GM23338 (cell line): ENCODE results near the gene CD163L1. TPM values are rescaled to one million over a fixed set of nuclear protein-coding genes. Genes with fewer than 3 reads are reported as not detected.

Experiments used
- ATAC-seq: fragments of 200-7000 bp; cut with Tn5 transposase; 3 replicates; pipeline ENCODE4 v1.9.1; 2020
- DNase-seq: peaks from one replicate; pipeline ENCODE4 v3.0.0-alpha.2; 2015; ENCODE audit warnings: low spot score
- H2AFZ ChIP-seq: fragments of 200-600 bp; sonication (generic); 2 replicates; pipeline ENCODE4 v1.8.0; 2016; ENCODE audit warnings: antibody characterized with exemption, mild to moderate bottlenecking, moderate library complexity
- H3F3A ChIP-seq: fragments of 200-600 bp; sonication (generic); replicated peaks from 2 replicates; pipeline ENCODE4 v1.8.0; 2017; ENCODE audit warnings: antibody characterized with exemption, mixed run types, low read depth
- H3K27ac ChIP-seq: fragments of 200-600 bp; sonication (generic); 2 replicates; pipeline ENCODE4 v1.6.1; 2016; ENCODE audit warnings: low read depth
- H3K27me3 ChIP-seq: fragments of 200-600 bp; sonication (generic); 2 replicates; pipeline ENCODE4 v1.8.0; 2016; ENCODE audit warnings: mild to moderate bottlenecking, mixed run types, moderate library complexity; ENCODE audit not compliant: insufficient read depth
- H3K36me3 ChIP-seq: fragments of 200-600 bp; sonication (generic); 2 replicates; pipeline ENCODE4 v1.8.0; 2016; ENCODE audit warnings: mild to moderate bottlenecking; ENCODE audit not compliant: insufficient read depth
- H3K4me1 ChIP-seq: fragments of 200-600 bp; sonication (generic); 2 replicates; pipeline ENCODE4 v1.8.0; 2016; ENCODE audit warnings: mild to moderate bottlenecking, moderate library complexity; ENCODE audit not compliant: insufficient read depth
- H3K4me2 ChIP-seq: fragments of 200-600 bp; sonication (generic); 2 replicates; pipeline ENCODE4 v1.7.1; 2017; ENCODE audit warnings: mixed run types
- H3K4me3 ChIP-seq: fragments of 200-600 bp; sonication (generic); 2 replicates; pipeline ENCODE4 v1.6.1; 2016; ENCODE audit warnings: mixed run types
- H3K79me2 ChIP-seq: fragments of 200-600 bp; sonication (generic); replicated peaks from 2 replicates; pipeline ENCODE4 v1.8.0; 2017; ENCODE audit warnings: mild to moderate bottlenecking; ENCODE audit not compliant: insufficient read depth
- H3K9me2 ChIP-seq: fragments of 200-600 bp; sonication (generic); 2 replicates; pipeline ENCODE4 v1.8.0; 2017; ENCODE audit not compliant: insufficient read depth
- H4K20me1 ChIP-seq: fragments of 200-600 bp; sonication (generic); replicated peaks from 2 replicates; pipeline ENCODE4 v1.8.0; 2017; ENCODE audit warnings: mild to moderate bottlenecking; ENCODE audit not compliant: insufficient read depth
- H3K27ac Mint-ChIP-seq: 2 replicates; pipeline ENCODE4 v1.8.0; 2020; ENCODE audit warnings: inconsistent platforms, mild to moderate bottlenecking, moderate library complexity, mixed read lengths
- H3K27me3 Mint-ChIP-seq: 3 replicates; pipeline ENCODE4 v1.8.0; 2022; ENCODE audit warnings: low read depth, mild to moderate bottlenecking, moderate library complexity, mixed read lengths, inconsistent platforms; ENCODE audit not compliant: insufficient read depth, poor library complexity
- H3K36me3 Mint-ChIP-seq: 3 replicates; pipeline ENCODE4 v1.8.0; 2021; ENCODE audit warnings: low read depth, mild to moderate bottlenecking, inconsistent platforms, moderate library complexity, mixed read lengths
- H3K4me1 Mint-ChIP-seq: 3 replicates; pipeline ENCODE4 v1.8.0; 2020; ENCODE audit warnings: mild to moderate bottlenecking, inconsistent platforms, mixed read lengths
- H3K4me3 Mint-ChIP-seq: 3 replicates; pipeline ENCODE4 v1.8.0; 2021; ENCODE audit warnings: moderate library complexity, mild to moderate bottlenecking, inconsistent platforms, mixed read lengths
- H3K9me3 Mint-ChIP-seq: 3 replicates; pipeline ENCODE4 v1.8.0; 2020; ENCODE audit warnings: moderate library complexity, mild to moderate bottlenecking, inconsistent platforms, mixed read lengths
- CREB1 ChIP-seq: fragments of 250-450 bp; sonication (Bioruptor Pico); IDR thresholded peaks from 2 replicates; pipeline ENCODE4 v1.5.0; 2020; ENCODE audit warnings: low read depth, mild to moderate bottlenecking, moderate library complexity
- CTCF ChIP-seq, 2 experiments: fragments of 200-600 bp in 1 of 2; sonication (generic) in 1 of 2; conservative IDR thresholded peaks; 2 replicates each; pipeline versions ENCODE4 v1.5.1 to v1.6.1; 2016 to 2017; ENCODE audit warnings: antibody characterized with exemption in 2 of 2, low read depth in 2 of 2, mild to moderate bottlenecking in 2 of 2, moderate library complexity in 1 of 2
- ETS1 ChIP-seq: IDR thresholded peaks from 2 replicates; pipeline ENCODE4 v1.6.1; 2016; ENCODE audit warnings: antibody characterized with exemption
- EZH2 ChIP-seq: fragments of 200-600 bp; sonication (generic); IDR thresholded peaks from one replicate; pipeline ENCODE4 v1.8.0; 2017; ENCODE audit warnings: antibody characterized with exemption, mild to moderate bottlenecking, low read depth; ENCODE audit not compliant: unreplicated experiment
- EZH2phosphoT487 ChIP-seq: fragments of 200-600 bp; sonication (generic); IDR thresholded peaks from one replicate; pipeline ENCODE4 v1.8.1; 2018; ENCODE audit warnings: antibody characterized with exemption; ENCODE audit not compliant: unreplicated experiment
- JUNB ChIP-seq: IDR thresholded peaks from one replicate; pipeline ENCODE4 v1.6.1; 2016; ENCODE audit warnings: antibody characterized with exemption; ENCODE audit not compliant: unreplicated experiment
- NANOG ChIP-seq: IDR thresholded peaks from 2 replicates; pipeline ENCODE4 v1.6.1; 2016; ENCODE audit warnings: antibody characterized with exemption, borderline replicate concordance
- POLR2AphosphoS5 ChIP-seq: IDR thresholded peaks from 2 replicates; pipeline ENCODE4 v1.6.1; 2016; ENCODE audit warnings: antibody characterized with exemption, low read depth
- STAT1 ChIP-seq: IDR thresholded peaks from one replicate; pipeline ENCODE4 v1.6.1; 2016; ENCODE audit warnings: antibody characterized with exemption; ENCODE audit not compliant: unreplicated experiment
- ZNF114 ChIP-seq: fragments of 250-450 bp; sonication (Bioruptor Pico); IDR thresholded peaks from 2 replicates; pipeline ENCODE4 v1.5.0; 2020; ENCODE audit warnings: mild to moderate bottlenecking, moderate library complexity
- ZNF331 ChIP-seq: fragments of 250-450 bp; sonication (Bioruptor Pico); IDR thresholded peaks from 2 replicates; pipeline ENCODE4 v1.5.0; 2020; ENCODE audit warnings: low read depth, mild to moderate bottlenecking, moderate library complexity
- polyA plus RNA-seq: library from polyadenylated mRNA; unstranded; fragments of >200 nt; fragmentation: Nextera tagmentation; extraction: Ambion mirVana; gene quantifications from 2 replicates; pipeline ENCODE4 v1.2.1, GENCODE V29; 2016
- total RNA-seq: library from RNA; depleted of rRNA; stranded (reverse); fragments of >200 nt; shearing (Covaris generic); gene quantifications from 2 replicates; pipeline ENCODE4 v1.2.3, GENCODE V29; 2014
- TF ChIP-seq, protein P1 (sequence below): IDR thresholded peaks from one replicate; pipeline ENCODE4 v1.6.1; 2018; ENCODE audit warnings: antibody characterized with exemption; ENCODE audit not compliant: unreplicated experiment

Gene CD163L1
- total and polyA plus RNA-seq, 2 experiments from 2014 or later: 0.14 to 0.36 TPM

- ATAC-seq: no peak
- Histone ChIP-seq H3K4me3 (no peak overlapping the region), H3K79me2 (no peaks in the 10 kb centered on the region), H2AFZ (no peak overlapping the region), H3K4me1 (no peaks in the 10 kb centered on the region), H3K27me3 (no peaks in the 10 kb centered on the region), H3K27ac (no peak overlapping the region), H3K4me2 (no peak overlapping the region), H3K9me2 (no peaks in the 10 kb centered on the region), H4K20me1 (no peaks in the 10 kb centered on the region), H3K36me3 (no peaks in the 10 kb centered on the region; the same call in 1 of the 2 replicates), H3F3A (no peaks in the 10 kb centered on the region)
- no peak for TF ChIP-seq STAT1
- Mint-ChIP-seq H3K27me3 (peaks cover 2% of the 10 kb centered on the region), H3K27ac (no peak overlapping the region), H3K4me1 (peaks cover 2% of the 10 kb centered on the region; the same call in 1 of the 3 replicates), H3K36me3 (no peaks in the 10 kb centered on the region), H3K9me3 (peaks cover 9% of the 10 kb centered on the region; the same call in 2 of the 3 replicates), H3K4me3 (no peak overlapping the region)
- no peak for DNase-seq
These were observed 67.8 kb downstream of the CD163L1 start for GRCh38 chr12:7376196-7376595.

DNA sequence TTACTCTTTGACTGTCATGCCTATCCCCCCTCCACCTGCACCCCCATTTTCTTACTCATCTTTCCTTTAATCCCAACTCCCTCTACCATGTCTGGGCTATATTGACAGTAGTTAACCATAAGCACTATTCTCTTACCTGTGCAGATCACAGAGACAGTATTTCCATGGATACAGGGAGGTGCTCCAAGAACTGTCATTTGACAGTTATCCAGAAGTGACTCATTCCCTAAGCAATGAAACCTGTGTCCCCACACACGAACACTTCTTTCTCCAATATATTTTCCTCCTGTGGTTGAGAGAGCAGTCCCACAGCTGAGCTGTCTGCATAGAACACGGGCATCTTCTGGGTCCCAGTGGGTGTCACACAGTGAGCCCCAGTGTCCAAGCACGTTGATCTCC lies 68.8 kb downstream of the CD163L1 start:
- no peak overlapping the region for H3K27ac Mint-ChIP-seq
- no peak overlapping the region for H3K27ac ChIP-seq
- no peaks in the 10 kb centered on the region for H3K9me2 ChIP-seq
- H3K4me1 Mint-ChIP-seq: peaks cover 2% of the 10 kb centered on the region; the same call in 1 of the 3 replicates
- no peak overlapping the region for H3K4me2 ChIP-seq
- no peaks in the 10 kb centered on the region for H3K79me2 ChIP-seq
- no peak overlapping the region for H3K4me3 ChIP-seq
- H3K36me3 Mint-ChIP-seq: no peaks in the 10 kb centered on the region
- peaks cover 2% of the 10 kb centered on the region for H3K27me3 Mint-ChIP-seq
- ATAC-seq (no peak), DNase-seq (no peak)
- H3K4me1 ChIP-seq: no peaks in the 10 kb centered on the region
- H3F3A ChIP-seq: no peaks in the 10 kb centered on the region
- H4K20me1 ChIP-seq: no peaks in the 10 kb centered on the region
- H3K4me3 Mint-ChIP-seq: no peak overlapping the region
- H3K36me3 ChIP-seq: no peaks in the 10 kb centered on the region
- no peaks in the 10 kb centered on the region for H3K27me3 ChIP-seq
- no peak overlapping the region for H2AFZ ChIP-seq
- peaks cover 6% of the 10 kb centered on the region; the same call in 2 of the 3 replicates for H3K9me3 Mint-ChIP-seq
- TF ChIP-seq ZNF331 (CRISPR knock-in tag) (no peak), POLR2AphosphoS5 (no peak), JUNB (no peak), CREB1 (CRISPR knock-in tag) (no peak), NANOG (no peak), EZH2 (no peak), EZH2phosphoT487 (no peak), CTCF (conservative IDR thresholded peaks at IDR 0.05; ENCODE audit: low read depth in 2 of 2) (no peak), ZNF114 (no peak), ETS1 (no peak)
- TF ChIP-seq, protein P1, sequence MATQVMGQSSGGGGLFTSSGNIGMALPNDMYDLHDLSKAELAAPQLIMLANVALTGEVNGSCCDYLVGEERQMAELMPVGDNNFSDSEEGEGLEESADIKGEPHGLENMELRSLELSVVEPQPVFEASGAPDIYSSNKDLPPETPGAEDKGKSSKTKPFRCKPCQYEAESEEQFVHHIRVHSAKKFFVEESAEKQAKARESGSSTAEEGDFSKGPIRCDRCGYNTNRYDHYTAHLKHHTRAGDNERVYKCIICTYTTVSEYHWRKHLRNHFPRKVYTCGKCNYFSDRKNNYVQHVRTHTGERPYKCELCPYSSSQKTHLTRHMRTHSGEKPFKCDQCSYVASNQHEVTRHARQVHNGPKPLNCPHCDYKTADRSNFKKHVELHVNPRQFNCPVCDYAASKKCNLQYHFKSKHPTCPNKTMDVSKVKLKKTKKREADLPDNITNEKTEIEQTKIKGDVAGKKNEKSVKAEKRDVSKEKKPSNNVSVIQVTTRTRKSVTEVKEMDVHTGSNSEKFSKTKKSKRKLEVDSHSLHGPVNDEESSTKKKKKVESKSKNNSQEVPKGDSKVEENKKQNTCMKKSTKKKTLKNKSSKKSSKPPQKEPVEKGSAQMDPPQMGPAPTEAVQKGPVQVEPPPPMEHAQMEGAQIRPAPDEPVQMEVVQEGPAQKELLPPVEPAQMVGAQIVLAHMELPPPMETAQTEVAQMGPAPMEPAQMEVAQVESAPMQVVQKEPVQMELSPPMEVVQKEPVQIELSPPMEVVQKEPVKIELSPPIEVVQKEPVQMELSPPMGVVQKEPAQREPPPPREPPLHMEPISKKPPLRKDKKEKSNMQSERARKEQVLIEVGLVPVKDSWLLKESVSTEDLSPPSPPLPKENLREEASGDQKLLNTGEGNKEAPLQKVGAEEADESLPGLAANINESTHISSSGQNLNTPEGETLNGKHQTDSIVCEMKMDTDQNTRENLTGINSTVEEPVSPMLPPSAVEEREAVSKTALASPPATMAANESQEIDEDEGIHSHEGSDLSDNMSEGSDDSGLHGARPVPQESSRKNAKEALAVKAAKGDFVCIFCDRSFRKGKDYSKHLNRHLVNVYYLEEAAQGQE: no peak
